Aorta (tissue), 5 donors: ENCODE results near the gene RAP1GDS1. TPM values are rescaled to one million over a fixed set of nuclear protein-coding genes. Genes with fewer than 3 reads are reported as not detected.
"Not testable (repeated sequence)": the region's sequence is repeated elsewhere in the genome, so short reads cannot be mapped to it uniquely, and the experiment has no call there.

Experiments used
- ATAC-seq: fragments of 200-7000 bp; cut with Tn5 transposase; one replicate; pipeline ENCODE4 v1.9.1; 2022; ENCODE audit warnings: moderate library complexity; ENCODE audit not compliant: low FRiP score
- DNase-seq, 2 donors: peaks; one replicate each; pipeline ENCODE4 v3.0.0-alpha.2; 2020
- H3K27ac ChIP-seq, 2 donors: one replicate each; pipeline ENCODE4 v1.5.1; 2013; ENCODE audit warnings: low read length in 2 of 2, mild to moderate bottlenecking in 2 of 2, moderate library complexity in 2 of 2, control low read depth in 1 of 2, inconsistent platforms in 1 of 2, low read depth in 1 of 2
- H3K27me3 ChIP-seq, 2 donors: one replicate each; pipeline ENCODE4 v1.6.1; 2013; ENCODE audit warnings: control low read depth in 1 of 2, low read length in 1 of 2, mild to moderate bottlenecking in 1 of 2, moderate library complexity in 1 of 2; ENCODE audit not compliant: insufficient read depth in 2 of 2, control insufficient read depth in 1 of 2
- H3K36me3 ChIP-seq, 2 donors: one replicate each; pipeline ENCODE4 v1.6.1; 2013; ENCODE audit warnings: control low read depth in 1 of 2, low read length in 1 of 2, mild to moderate bottlenecking in 1 of 2; ENCODE audit not compliant: insufficient read depth in 2 of 2, control insufficient read depth in 1 of 2
- H3K4me1 ChIP-seq, 2 donors: one replicate each; pipeline ENCODE4 v1.6.1; 2013; ENCODE audit warnings: low read length in 2 of 2, control low read depth in 1 of 2, mild to moderate bottlenecking in 1 of 2, moderate library complexity in 1 of 2; ENCODE audit not compliant: insufficient read depth in 2 of 2, control insufficient read depth in 1 of 2
- H3K4me3 ChIP-seq, 2 donors: one replicate each; pipeline ENCODE4 v1.5.1; 2013; ENCODE audit warnings: low read length in 2 of 2, control low read depth in 1 of 2, mild to moderate bottlenecking in 1 of 2
- H3K9me3 ChIP-seq: one replicate; pipeline ENCODE4 v1.6.1; 2013; ENCODE audit warnings: mild to moderate bottlenecking, low read length; ENCODE audit not compliant: control insufficient read depth
- WGBS, 2 donors: extraction: QIAGEN DNeasy Blood & Tissue Kit; methylation state at CpG; one replicate each; pipeline ENCODE4 v1.1.7; 2013; 5-methylcytosine and 5-hydroxymethylcytosine counted together
- intact Hi-C, 2 donors: fragments of 100-400 bp; cut with DNase I; formaldehyde crosslinking; loops; one replicate each; pipeline versions ENCODE4 v1.14.2 to v1.15.0; 2022
- polyA plus RNA-seq, 2 donors: library from polyadenylated mRNA; stranded (reverse); fragments of 200-250 nt; gene quantifications; one replicate each; pipeline ENCODE4 v1.2.3, GENCODE V29; 2013
- total RNA-seq, 2 donors: library from RNA; stranded (reverse); fragmentation: NEBNext Ultra II Directional; extraction: Animal tissue kit (Norgen Biotek cat#: 25700); gene quantifications; one replicate each; pipeline ENCODE4 v1.2.1, GENCODE V29; 2021
- donor health status: healthy with polysubstance abuse.
- donor health status: Bipolar disorder and iron deficiency.
- donor health status: DM: no; HTN: no; CAD: no.
- donor health status: DM: no; HTN: no; CAD: no.
- donor health status: DM: yes; HTN: yes; CAD: no.

RAP1GDS1 gene
- total and polyA plus RNA-seq, 4 donors: 13.7 to 35.3 (median 26.4) TPM

DNA sequence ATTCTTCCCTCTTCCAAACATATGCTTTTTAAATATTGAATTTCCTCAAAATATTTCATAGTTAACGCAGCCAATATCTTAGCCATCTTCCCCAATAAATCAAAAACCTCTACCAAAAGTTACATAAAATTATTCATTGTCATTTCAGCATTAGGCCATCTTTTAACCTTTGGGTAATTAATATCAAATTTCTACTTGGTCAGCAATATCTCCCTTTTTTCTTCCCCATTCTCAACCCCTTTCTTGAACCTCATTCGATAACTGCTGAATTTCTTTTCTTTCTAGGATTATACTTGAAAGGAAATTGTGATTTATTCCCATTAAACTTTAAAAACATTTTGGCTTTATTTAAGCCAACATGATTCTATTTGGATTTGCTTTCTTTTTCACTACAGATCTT is 65.0 kb downstream of the RAP1GDS1 start:
- DNase-seq (no peak), ATAC-seq (no peak)
- 89 to 93% methylated on average over 2 of the region's 2 CpGs for WGBS, 2 donors
- H3K4me3 ChIP-seq: no peak overlapping the region
- intact Hi-C loops: no loop called here
- H3K27ac ChIP-seq: no peak overlapping the region
- H3K4me1 ChIP-seq: no peaks in the 10 kb centered on the region
- no peaks in the 10 kb centered on the region for H3K9me3 ChIP-seq
- no peaks in the 10 kb centered on the region for H3K27me3 ChIP-seq
- no peaks in the 10 kb centered on the region for H3K36me3 ChIP-seq

DNA sequence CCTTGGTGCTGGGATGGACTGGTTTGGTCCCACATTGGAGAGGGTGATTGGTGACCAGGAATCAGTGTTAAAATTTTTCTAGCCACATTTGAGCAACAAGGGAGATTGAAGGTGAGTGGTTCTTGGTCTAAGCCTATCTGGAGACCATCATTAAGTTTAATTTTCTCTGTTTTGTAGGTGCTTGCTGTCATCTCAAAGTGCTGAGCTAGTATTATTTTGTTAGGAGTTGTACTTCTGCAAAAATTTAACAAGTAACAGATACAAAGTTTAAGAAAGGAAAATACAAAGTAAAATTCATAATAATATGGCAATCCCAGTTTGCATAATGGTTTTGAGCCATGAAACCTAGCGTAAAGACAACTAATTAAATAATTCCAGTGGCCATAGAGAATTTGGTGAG is 66.5 kb downstream of the RAP1GDS1 start:
- H3K27ac ChIP-seq: no peak overlapping the region
- intact Hi-C loops: no loop called here
- H3K9me3 ChIP-seq: no peaks in the 10 kb centered on the region
- no peak for DNase-seq
- no peaks in the 10 kb centered on the region for H3K27me3 ChIP-seq
- ATAC-seq: no peak
- H3K4me1 ChIP-seq: no peaks in the 10 kb centered on the region
- no peak overlapping the region for H3K4me3 ChIP-seq
- H3K36me3 ChIP-seq: no peaks in the 10 kb centered on the region
- WGBS, 2 donors: 99 to 100% methylated on average over 1 of the region's 1 CpG

DNA sequence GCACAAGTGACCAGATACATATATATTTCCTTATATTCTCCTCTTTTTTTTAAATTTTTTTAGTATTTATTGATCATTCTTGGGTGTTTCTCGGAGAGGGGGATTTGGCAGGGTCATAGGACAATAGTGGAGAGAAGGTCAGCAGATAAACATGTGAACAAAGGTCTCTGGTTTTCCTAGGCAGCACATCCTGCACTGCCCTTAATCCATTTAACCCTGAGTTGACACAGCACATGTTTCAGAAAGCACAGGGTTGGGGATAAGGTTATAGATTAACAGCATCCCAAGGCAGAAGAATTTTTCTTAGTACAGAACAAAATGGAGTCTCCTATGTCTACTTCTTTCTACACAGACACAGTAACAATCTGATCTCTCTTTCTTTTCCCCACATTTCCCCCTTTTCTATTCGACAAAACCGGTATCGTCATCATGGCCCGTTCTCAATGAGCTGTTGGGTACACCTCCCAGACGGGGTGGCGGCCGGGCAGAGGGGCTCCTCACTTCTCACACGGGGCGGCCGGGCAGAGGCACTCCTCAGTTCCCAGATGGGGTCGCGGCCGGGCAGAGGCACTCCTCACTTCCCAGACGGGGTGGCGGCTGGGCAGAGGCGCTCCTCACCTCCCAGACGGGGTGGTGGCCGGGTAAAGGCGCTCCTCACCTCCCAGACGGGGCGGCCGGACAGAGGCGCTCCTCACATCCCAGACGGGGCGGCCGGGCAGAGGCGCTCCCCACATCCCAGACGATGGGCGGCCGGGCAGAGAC is 68.9 kb downstream of the RAP1GDS1 start:
- H3K36me3 ChIP-seq, intact Hi-C loops, H3K9me3 ChIP-seq, ATAC-seq, DNase-seq, H3K27me3 ChIP-seq, H3K4me3 ChIP-seq, H3K4me1 ChIP-seq, H3K27ac ChIP-seq: not testable (repeated sequence)
- WGBS, 2 donors: 97 to 100% methylated on average over 29 to 31 of the region's 31 CpGs

DNA sequence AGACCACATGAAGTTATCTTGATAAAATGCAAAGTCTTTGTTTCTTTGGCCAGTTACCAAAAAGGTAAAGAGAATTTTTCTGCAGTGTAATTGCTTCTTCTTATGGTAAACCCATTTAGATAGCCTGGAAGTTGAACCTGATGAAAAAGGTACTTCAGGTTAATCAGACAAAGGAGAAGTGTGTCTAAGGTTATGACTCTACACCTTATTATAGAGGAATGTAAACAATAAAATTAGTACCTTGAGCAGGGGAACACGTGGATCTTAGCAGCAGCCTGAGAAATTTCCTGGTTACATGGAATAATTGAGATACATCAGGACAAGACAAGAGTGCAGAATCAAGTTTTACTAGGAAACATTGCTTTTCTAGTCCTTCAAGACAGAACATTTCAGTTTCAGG is 70.8 kb downstream of the RAP1GDS1 start:
- Histone ChIP-seq H3K4me1 (no peaks in the 10 kb centered on the region), H3K4me3 (no peak overlapping the region), H3K36me3 (no peaks in the 10 kb centered on the region), H3K9me3 (no peaks in the 10 kb centered on the region), H3K27ac (no peak overlapping the region), H3K27me3 (no peaks in the 10 kb centered on the region)
- no peak for DNase-seq
- ATAC-seq: no peak
- intact Hi-C loops: no loop called here
- WGBS, 2 donors: 95 to 97% methylated on average over 1 of the region's 1 CpG

DNA sequence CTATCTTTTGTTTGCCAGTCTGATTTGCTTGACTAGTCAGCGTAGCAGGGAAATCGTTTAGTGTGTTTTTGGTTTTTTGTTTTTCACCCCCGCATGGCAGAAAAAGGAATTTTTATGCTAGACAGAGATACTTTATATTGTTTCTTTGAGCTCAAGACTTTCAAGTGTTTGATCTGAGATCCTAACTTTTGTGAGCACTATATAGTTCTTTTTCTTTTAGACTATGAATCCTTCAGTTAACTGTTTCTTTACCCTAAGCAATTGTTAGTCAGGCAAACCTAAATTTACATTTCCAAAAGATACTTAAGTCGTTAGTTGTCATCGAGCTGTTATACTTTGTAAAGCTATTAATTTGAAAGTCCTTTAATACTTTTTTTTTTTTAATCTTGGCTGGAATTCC is 73.3 kb downstream of the RAP1GDS1 start:
- WGBS, 2 donors: 80 to 86% methylated on average over 5 of the region's 5 CpGs
- Histone ChIP-seq H3K9me3 (no peaks in the 10 kb centered on the region), H3K27me3 (no peaks in the 10 kb centered on the region), H3K4me1 (no peaks in the 10 kb centered on the region), H3K36me3 (no peaks in the 10 kb centered on the region), H3K27ac (no peak overlapping the region), H3K4me3 (no peak overlapping the region)
- no peak for ATAC-seq
- intact Hi-C loops: no loop called here
- DNase-seq: no peak

DNA sequence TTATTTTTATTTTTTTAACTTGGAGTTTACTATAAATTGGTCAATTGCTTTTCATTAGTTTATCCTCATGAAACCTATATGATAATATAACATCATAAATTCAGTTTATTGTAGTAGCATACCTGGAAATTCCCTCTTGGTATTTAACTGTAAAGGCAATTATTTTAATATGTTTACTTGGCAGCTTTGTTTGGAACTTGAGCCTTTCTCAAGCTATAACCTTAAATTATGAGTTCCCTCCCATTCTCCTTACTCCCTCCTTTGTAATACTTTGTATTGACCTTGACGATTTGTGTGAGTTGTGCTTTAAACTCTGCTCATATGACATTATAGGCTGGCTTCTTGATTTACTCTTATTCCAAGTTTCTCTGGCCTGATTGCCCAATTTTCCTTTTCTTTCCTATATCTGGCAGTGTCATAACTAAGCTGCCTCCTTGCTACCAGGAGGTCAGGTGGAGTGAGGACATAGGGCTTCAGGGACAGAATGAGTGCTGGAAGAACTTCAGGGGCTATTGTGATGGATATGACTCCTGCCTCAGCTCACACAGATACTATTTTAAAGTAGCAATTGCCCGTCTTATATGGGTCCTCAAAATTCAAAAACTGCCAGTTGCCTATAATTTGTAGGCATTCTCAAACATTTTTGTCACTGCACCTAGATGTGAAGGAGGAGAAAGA is 77.7 kb downstream of the RAP1GDS1 start:
- Histone ChIP-seq H3K4me1 (no peaks in the 10 kb centered on the region), H3K4me3 (no peak overlapping the region), H3K36me3 (no peaks in the 10 kb centered on the region), H3K27ac (no peak overlapping the region), H3K9me3 (no peaks in the 10 kb centered on the region), H3K27me3 (no peaks in the 10 kb centered on the region)
- ATAC-seq: no peak
- intact Hi-C loops: no loop called here
- DNase-seq: no peak
- 90 to 96% methylated on average over 2 of the region's 2 CpGs for WGBS, 2 donors

DNA sequence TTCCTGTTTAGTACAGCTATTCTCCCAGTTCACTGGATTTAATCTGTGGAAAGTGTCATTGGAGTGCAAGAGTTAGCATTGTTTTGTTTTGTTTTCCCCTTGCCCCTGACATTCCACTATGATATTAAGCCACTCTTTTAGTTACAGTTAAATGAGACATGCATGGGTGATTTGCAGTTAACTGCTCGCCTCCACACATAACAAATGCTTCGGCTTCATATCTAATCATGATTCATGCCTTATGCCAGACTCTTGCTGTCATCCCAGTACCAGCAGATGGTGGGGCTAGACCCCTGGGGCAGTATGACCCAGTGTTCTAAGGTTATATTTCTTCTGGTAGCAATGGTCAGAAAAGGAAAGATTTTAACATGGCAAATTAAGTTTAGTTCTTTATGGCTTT is 80.1 kb downstream of the RAP1GDS1 start:
- Histone ChIP-seq H3K36me3 (no peaks in the 10 kb centered on the region), H3K9me3 (no peaks in the 10 kb centered on the region), H3K27ac (no peak overlapping the region), H3K4me1 (no peaks in the 10 kb centered on the region), H3K4me3 (no peak overlapping the region), H3K27me3 (no peaks in the 10 kb centered on the region)
- ATAC-seq: no peak
- 46 to 56% methylated on average over 2 of the region's 2 CpGs for WGBS, 2 donors
- no peak for DNase-seq
- intact Hi-C loops: no loop called here

DNA sequence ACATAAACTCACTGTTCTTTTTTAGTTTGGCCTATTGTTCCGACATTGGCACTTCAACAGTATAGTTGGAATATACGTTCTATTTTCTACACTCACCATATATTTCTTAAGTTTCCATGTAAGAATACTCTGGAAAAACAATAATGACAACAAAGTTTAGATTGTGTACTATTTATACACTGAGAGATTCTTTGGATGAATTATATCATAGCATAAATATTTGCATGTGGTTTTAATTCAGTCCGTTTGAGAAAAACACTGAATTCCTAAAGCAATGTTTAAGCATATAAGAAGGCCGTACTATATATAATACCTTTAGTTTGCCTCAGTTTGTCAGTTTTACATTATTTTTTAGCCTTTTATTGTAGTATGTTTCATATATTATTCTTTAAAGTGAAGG is 82.4 kb downstream of the RAP1GDS1 start:
- intact Hi-C loops: no loop called here
- Histone ChIP-seq H3K9me3 (no peaks in the 10 kb centered on the region), H3K36me3 (no peaks in the 10 kb centered on the region), H3K27ac (no peak overlapping the region), H3K27me3 (no peaks in the 10 kb centered on the region), H3K4me1 (no peaks in the 10 kb centered on the region), H3K4me3 (no peak overlapping the region)
- ATAC-seq (no peak), DNase-seq (no peak)
- 72% methylated on average over 4 of the region's 4 CpGs for WGBS, 2 donors

DNA sequence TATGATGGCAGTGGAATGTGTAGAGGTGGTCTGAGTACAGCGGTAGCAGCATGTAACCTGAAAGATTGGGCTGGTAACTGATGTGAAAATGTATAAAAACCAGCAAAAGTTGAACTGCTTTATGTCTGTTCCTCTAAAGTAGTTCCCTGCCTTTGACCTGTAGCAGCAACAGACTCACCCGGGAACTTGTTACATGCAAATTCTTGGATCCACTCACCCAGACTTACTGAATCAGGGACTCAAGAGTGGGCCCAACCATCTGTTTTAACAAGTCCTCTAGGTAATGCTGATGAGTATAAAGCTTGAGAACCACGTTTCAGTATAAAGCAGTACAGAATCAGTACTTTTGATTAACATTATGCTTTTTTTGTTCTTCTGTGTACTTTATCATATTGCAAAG is 84.7 kb downstream of the RAP1GDS1 start:
- intact Hi-C loops: no loop called here
- H3K4me1 ChIP-seq: no peaks in the 10 kb centered on the region
- H3K36me3 ChIP-seq: no peaks in the 10 kb centered on the region
- no peaks in the 10 kb centered on the region for H3K9me3 ChIP-seq
- H3K27ac ChIP-seq: no peak overlapping the region
- WGBS, 2 donors: 58 to 68% methylated on average over 3 of the region's 3 CpGs
- no peak overlapping the region for H3K4me3 ChIP-seq
- DNase-seq (no peak), ATAC-seq (no peak)
- H3K27me3 ChIP-seq: no peaks in the 10 kb centered on the region
